ENCODE results near the gene RPL36. TPM values are rescaled to one million over a fixed set of nuclear protein-coding genes. Genes with fewer than 3 reads are reported as not detected.
A peak's percentile ranks its signal among the peaks of the same experiment; 100 is the strongest.

Gene RPL36
- total and polyA plus RNA-seq, 9 of the 15 experiments (the other 6 are each of a cell fraction or from before 2014, with no cell fraction given) = 350 to 3,412 (median 1,507) TPM

GRCh38 chr19:5718579-5719273, 28.6 kb downstream of the RPL36 start (continued):
- TF ChIP-seq CTCFL (IDR thresholded peaks at IDR 0.05; ENCODE audit: borderline replicate concordance, insufficient read depth, low read depth, low read length, poor library complexity, severe bottlenecking) (no peak), ZNF324 (CRISPR knock-in tag; IDR thresholded peaks at IDR 0.05) (no peak), ZNF280B (CRISPR knock-in tag; IDR thresholded peaks at IDR 0.05) (no peak), ATF1 (CRISPR knock-in tag; IDR thresholded peaks at IDR 0.05) (no peak), ATF1 (tag; IDR thresholded peaks at IDR 0.05) (peak; percentile 74), SMAD3 (CRISPR knock-in tag; conservative IDR thresholded peaks at IDR 0.05) (peak; percentile 63; the same call in 1 of the 2 replicates), CBX5 (IDR thresholded peaks at IDR 0.05; ENCODE audit: borderline replicate concordance, low read depth) (no peak), ZNF197 (CRISPR knock-in tag; IDR thresholded peaks at IDR 0.05; ENCODE audit: low read depth) (no peak), SIN3A (IDR thresholded peaks at IDR 0.05; ENCODE audit: borderline replicate concordance in 2 of 2, control insufficient read depth in 1 of 2, low read depth in 2 of 2, low read length in 2 of 2) (peak in 1 of 2 experiments; percentile 23; a peak in 1 of 4 replicates), STAT5B (CRISPR knock-in tag; IDR thresholded peaks at IDR 0.05) (no peak), ERF (CRISPR knock-in tag; IDR thresholded peaks at IDR 0.05) (no peak), POLR2G (IDR thresholded peaks at IDR 0.05; ENCODE audit: low read depth, low read length) (no peak; the same call in 1 of the 2 replicates), SLC30A9 (CRISPR knock-in tag; IDR thresholded peaks at IDR 0.05) (no peak), SP1 (CRISPR knock-in tag; IDR thresholded peaks at IDR 0.05) (peak; percentile 53), ZBTB26 (CRISPR knock-in tag; IDR thresholded peaks at IDR 0.05) (no peak), STAT5A (IDR thresholded peaks at IDR 0.05; ENCODE audit: borderline replicate concordance, low read length) (peak; percentile 22; the same call in 1 of the 2 replicates)
- TF ChIP-seq, protein P1, sequence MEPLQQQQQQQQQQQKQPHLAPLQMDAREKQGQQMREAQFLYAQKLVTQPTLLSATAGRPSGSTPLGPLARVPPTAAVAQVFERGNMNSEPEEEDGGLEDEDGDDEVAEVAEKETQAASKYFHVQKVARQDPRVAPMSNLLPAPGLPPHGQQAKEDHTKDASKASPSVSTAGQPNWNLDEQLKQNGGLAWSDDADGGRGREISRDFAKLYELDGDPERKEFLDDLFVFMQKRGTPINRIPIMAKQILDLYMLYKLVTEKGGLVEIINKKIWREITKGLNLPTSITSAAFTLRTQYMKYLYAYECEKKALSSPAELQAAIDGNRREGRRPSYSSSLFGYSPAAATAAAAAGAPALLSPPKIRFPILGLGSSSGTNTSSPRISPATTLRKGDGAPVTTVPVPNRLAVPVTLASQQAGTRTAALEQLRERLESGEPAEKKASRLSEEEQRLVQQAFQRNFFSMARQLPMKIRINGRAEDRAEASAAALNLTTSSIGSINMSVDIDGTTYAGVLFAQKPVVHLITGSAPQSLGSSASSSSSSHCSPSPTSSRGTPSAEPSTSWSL (CRISPR knock-in tag; IDR thresholded peaks at IDR 0.05; ENCODE audit: borderline replicate concordance) = no peak
- TF ChIP-seq, protein P2, sequence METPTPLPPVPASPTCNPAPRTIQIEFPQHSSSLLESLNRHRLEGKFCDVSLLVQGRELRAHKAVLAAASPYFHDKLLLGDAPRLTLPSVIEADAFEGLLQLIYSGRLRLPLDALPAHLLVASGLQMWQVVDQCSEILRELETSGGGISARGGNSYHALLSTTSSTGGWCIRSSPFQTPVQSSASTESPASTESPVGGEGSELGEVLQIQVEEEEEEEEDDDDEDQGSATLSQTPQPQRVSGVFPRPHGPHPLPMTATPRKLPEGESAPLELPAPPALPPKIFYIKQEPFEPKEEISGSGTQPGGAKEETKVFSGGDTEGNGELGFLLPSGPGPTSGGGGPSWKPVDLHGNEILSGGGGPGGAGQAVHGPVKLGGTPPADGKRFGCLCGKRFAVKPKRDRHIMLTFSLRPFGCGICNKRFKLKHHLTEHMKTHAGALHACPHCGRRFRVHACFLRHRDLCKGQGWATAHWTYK (CRISPR knock-in tag; IDR thresholded peaks at IDR 0.05) = no peak
- TF ChIP-seq, protein P3, sequence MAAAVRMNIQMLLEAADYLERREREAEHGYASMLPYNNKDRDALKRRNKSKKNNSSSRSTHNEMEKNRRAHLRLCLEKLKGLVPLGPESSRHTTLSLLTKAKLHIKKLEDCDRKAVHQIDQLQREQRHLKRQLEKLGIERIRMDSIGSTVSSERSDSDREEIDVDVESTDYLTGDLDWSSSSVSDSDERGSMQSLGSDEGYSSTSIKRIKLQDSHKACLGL (CRISPR knock-in tag; IDR thresholded peaks at IDR 0.05; ENCODE audit: borderline replicate concordance, poor library complexity, severe bottlenecking) = no peak

All from K562 (cell line).